Measurements from ENCODE around the gene ZBTB45. TPM values are rescaled to one million over a fixed set of nuclear protein-coding genes. Genes with fewer than 3 reads are reported as not detected.
A peak's percentile ranks its signal among the peaks of the same experiment; 100 is the strongest.

ZBTB45 gene
- total and polyA plus RNA-seq, 2 donors (not counting 1 experiment from before 2014, with no cell fraction given): 12.6 to 20.9 TPM

GRCh38 chr19:58466089-58466759 lies 53.4 kb downstream of the ZBTB45 start:
- peak overlapping the region; percentile 89 for H3K9ac ChIP-seq (ENCODE audit: low read length)
- peaks cover 0 to 3% of the 10 kb centered on the region in 2 experiments for H3K36me3 ChIP-seq (replicated peaks in 1 of 2; ENCODE audit: control extremely low read depth in 1 of 2, control insufficient read depth in 1 of 2, extremely low read depth in 1 of 2, insufficient read depth in 2 of 2, low read length in 1 of 2)
- H3K27ac ChIP-seq (ENCODE audit: low read length in 2 of 2): no peak overlapping the region
- peaks cover 8 to 25% of the 10 kb centered on the region in 2 donors for H3K4me1 ChIP-seq (ENCODE audit: control insufficient read depth in 2 of 2, insufficient read depth in 2 of 2, low read length in 2 of 2)
- H2AFZ ChIP-seq (ENCODE audit: insufficient read depth, low read depth, low read length, poor library complexity, severe bottlenecking): peak overlapping the region; percentile 93
- peaks cover 4% of the 10 kb centered on the region for H4K20me1 ChIP-seq (ENCODE audit: control insufficient read depth, insufficient read depth, low read length, poor library complexity, severe bottlenecking)
- Mint-ChIP-seq H3K27ac (peak overlapping the region; percentile 85), H3K9me3 (ENCODE audit: insufficient read depth) (no peaks in the 10 kb centered on the region), H3K27me3 (no peaks in the 10 kb centered on the region), H3K4me1 (peaks cover 26% of the 10 kb centered on the region), H3K4me3 (peak overlapping the region; percentile 85)
- peaks cover 0 to 6% (median 0%) of the 10 kb centered on the region in 3 donors for H3K9me3 ChIP-seq (ENCODE audit: control extremely low read depth in 1 of 3, control insufficient read depth in 2 of 3, insufficient read depth in 1 of 3, low read length in 2 of 3)
- 35% methylated on average over 18 of the region's 20 CpGs for WGBS (ENCODE audit: insufficient coverage)
- peaks cover 24% of the 10 kb centered on the region for H3K79me2 ChIP-seq (ENCODE audit: control insufficient read depth, insufficient read depth, low read length)
- no peaks in the 10 kb centered on the region for H3K27me3 ChIP-seq (replicated peaks in 1 of 4; ENCODE audit: control extremely low read depth in 1 of 4, control insufficient read depth in 3 of 4, insufficient read depth in 4 of 4, low read length in 3 of 4)
- peak overlapping the region; percentile 30 to 91 (median 89) for H3K4me3 ChIP-seq (ENCODE audit: control extremely low read depth in 1 of 5, extremely low read depth in 1 of 5, insufficient read depth in 1 of 5, low read depth in 2 of 5, low read length in 4 of 5)
- TF ChIP-seq CTCF (IDR thresholded peaks at IDR 0.05) (no peak), EZH2 (IDR thresholded peaks at IDR 0.05; ENCODE audit: borderline replicate concordance, insufficient read depth, low read depth, low read length, poor library complexity, severe bottlenecking) (no peak)
- DNase-seq: no peak
- intact Hi-C loops (cut with micrococcal nuclease): loop anchor here (1.0 to 2.0 kb wide), 8 partner anchors 10 to 161 kb away; partner anchors contain the start of genes ERVK3-1, RPS5, TRIM28 and ZNF132
- ChIA-PET CTCF (interaction anchor here (0.9 kb wide), 1 partner anchor 161 kb away, joined by 3 read pairs; the partner anchor contains the start of gene ERVK3-1), POLR2A (interaction anchor here (0.6 to 1.7 kb wide), 3 partner anchors 11 to 104 kb away, joined by 3 to 4 read pairs (median 3); partner anchors contain the start of gene ZNF497)
- peak overlapping the region; percentile 78 for H3K4me2 ChIP-seq (replicated peaks; ENCODE audit: low read depth, low read length, poor library complexity, severe bottlenecking)
- peak; percentile 18 for ATAC-seq (ENCODE audit: low read depth)

Small RNA genes within 50 kb of the gene (small RNA-seq; reads per million reads assigned to genes)
- gene MIR6807 (ENCODE audit: insufficient read length, low read depth, low replicate concordance): not detected
- not detected for gene RN7SL525P (ENCODE audit: insufficient read length, low read depth, low replicate concordance)
- gene RN7SL693P (ENCODE audit: insufficient read length, low read depth, low replicate concordance): not detected
- gene RNU6-1337P (ENCODE audit: insufficient read length, low read depth, low replicate concordance): not detected

Other genes starting within 250 kb of the ZBTB45 start
- gene ZNF8, start 240.9 kb downstream of the ZBTB45 start, total RNA-seq: 7.9 and 8.0 TPM in 2 replicates
- gene ZNF8, start 240.9 kb downstream of the ZBTB45 start, polyA plus RNA-seq: 3.4 and 4.0 TPM in 2 replicates
- gene ERVK3-1, start 214.4 kb downstream of the ZBTB45 start, total RNA-seq: 79.0 and 80.2 TPM in 2 replicates
- gene ERVK3-1, start 214.4 kb downstream of the ZBTB45 start, polyA plus RNA-seq: 80.7 and 113 TPM in 2 replicates
- gene ZSCAN22, start 192.8 kb downstream of the ZBTB45 start, total RNA-seq: 7.1 TPM in 2 replicates
- 2.2 and 2.8 TPM in 2 replicates for gene ZSCAN22, start 192.8 kb downstream of the ZBTB45 start, polyA plus RNA-seq
- gene A1BG, start 166.3 kb downstream of the ZBTB45 start, total RNA-seq: 18.4 and 23.7 TPM in 2 replicates
- gene A1BG, start 166.3 kb downstream of the ZBTB45 start, polyA plus RNA-seq: 28.4 and 52.6 TPM in 2 replicates
- 2.7 and 4.4 TPM in 2 replicates for gene ZNF497, start 157.1 kb downstream of the ZBTB45 start, total RNA-seq
- gene ZNF497, start 157.1 kb downstream of the ZBTB45 start, polyA plus RNA-seq: 1.6 and 1.9 TPM in 2 replicates
- 3.1 and 4.2 TPM in 2 replicates for gene ZNF837, start 138.8 kb downstream of the ZBTB45 start, total RNA-seq
- 3.0 and 4.9 TPM in 2 replicates for gene ZNF837, start 138.8 kb downstream of the ZBTB45 start, polyA plus RNA-seq
- gene RPS5, start 132.5 kb downstream of the ZBTB45 start, total RNA-seq: 1,234 and 1,311 TPM in 2 replicates
- gene RPS5, start 132.5 kb downstream of the ZBTB45 start, polyA plus RNA-seq: 3,725 and 4,330 TPM in 2 replicates
- gene RNF225, start 124.2 kb downstream of the ZBTB45 start, total RNA-seq: 0.49 TPM in 1 of 2 replicates, not detected in the other
- not detected in 2 replicates for gene RNF225, start 124.2 kb downstream of the ZBTB45 start, polyA plus RNA-seq
- 12.3 and 14.0 TPM in 2 replicates for gene ZNF584, start 111.2 kb downstream of the ZBTB45 start, total RNA-seq
- gene ZNF584, start 111.2 kb downstream of the ZBTB45 start, polyA plus RNA-seq: 1.5 and 3.0 TPM in 2 replicates
- 14.7 and 15.2 TPM in 2 replicates for gene ZNF132, start 79.7 kb downstream of the ZBTB45 start, total RNA-seq
- 0.72 and 1.6 TPM in 2 replicates for gene ZNF132, start 79.7 kb downstream of the ZBTB45 start, polyA plus RNA-seq
- gene ZNF324B, start 68.2 kb downstream of the ZBTB45 start, total RNA-seq: 15.0 and 17.4 TPM in 2 replicates
- gene ZNF324B, start 68.2 kb downstream of the ZBTB45 start, polyA plus RNA-seq: 4.7 and 5.6 TPM in 2 replicates
- gene ZNF324, start 52.7 kb downstream of the ZBTB45 start, total RNA-seq: 17.6 and 21.0 TPM in 2 replicates
- gene ZNF324, start 52.7 kb downstream of the ZBTB45 start, polyA plus RNA-seq: 12.8 and 14.2 TPM in 2 replicates
- gene ZNF446, start 43.5 kb downstream of the ZBTB45 start, total RNA-seq: 15.0 and 18.5 TPM in 2 replicates
- 12.9 and 18.9 TPM in 2 replicates for gene ZNF446, start 43.5 kb downstream of the ZBTB45 start, polyA plus RNA-seq
- gene SLC27A5, start 7.8 kb downstream of the ZBTB45 start, total RNA-seq: 11.8 and 14.1 TPM in 2 replicates
- gene SLC27A5, start 7.8 kb downstream of the ZBTB45 start, polyA plus RNA-seq: 6.9 and 8.9 TPM in 2 replicates
- gene TRIM28, start 24.3 kb upstream of the ZBTB45 start, total RNA-seq: 370 and 394 TPM in 2 replicates
- gene TRIM28, start 24.3 kb upstream of the ZBTB45 start, polyA plus RNA-seq: 569 and 795 TPM in 2 replicates
- gene CHMP2A, start 35.3 kb upstream of the ZBTB45 start, total RNA-seq: 61.7 and 62.5 TPM in 2 replicates
- 97.5 and 138 TPM in 2 replicates for gene CHMP2A, start 35.3 kb upstream of the ZBTB45 start, polyA plus RNA-seq
- 57.2 and 66.1 TPM in 2 replicates for gene UBE2M, start 38.8 kb upstream of the ZBTB45 start, total RNA-seq
- gene UBE2M, start 38.8 kb upstream of the ZBTB45 start, polyA plus RNA-seq: 62.5 and 81.7 TPM in 2 replicates
- gene MZF1, start 53.5 kb upstream of the ZBTB45 start, total RNA-seq: 79.4 and 81.4 TPM in 2 replicates
- 92.4 and 95.8 TPM in 2 replicates for gene MZF1, start 53.5 kb upstream of the ZBTB45 start, polyA plus RNA-seq